ENCODE data around the gene FBXO27.

GRCh38 chr19:39053276-39054090 lies 21.1 kb upstream of the FBXO27 start:
- TF ChIP-seq CTCF (IDR thresholded peaks at IDR 0.05 in 8 of 11, conservative IDR thresholded peaks at IDR 0.05 in 3 of 11) (no peak), POLR2A (IDR thresholded peaks at IDR 0.05) (no peak), POLR2AphosphoS5 (IDR thresholded peaks at IDR 0.05) (no peak)
